GM18861 (cell line): Measurements from ENCODE around the gene PTPRH.
"Not testable (repeated sequence)": the region's sequence is repeated elsewhere in the genome, so short reads cannot be mapped to it uniquely, and the experiment has no call there.

Experiments used
- ATAC-seq: cut with Tn5 transposase; IDR thresholded peaks from one replicate; pipeline ENCODE4 v1.9.1; 2021; ENCODE audit not compliant: unreplicated experiment

PTPRH gene

DNA sequence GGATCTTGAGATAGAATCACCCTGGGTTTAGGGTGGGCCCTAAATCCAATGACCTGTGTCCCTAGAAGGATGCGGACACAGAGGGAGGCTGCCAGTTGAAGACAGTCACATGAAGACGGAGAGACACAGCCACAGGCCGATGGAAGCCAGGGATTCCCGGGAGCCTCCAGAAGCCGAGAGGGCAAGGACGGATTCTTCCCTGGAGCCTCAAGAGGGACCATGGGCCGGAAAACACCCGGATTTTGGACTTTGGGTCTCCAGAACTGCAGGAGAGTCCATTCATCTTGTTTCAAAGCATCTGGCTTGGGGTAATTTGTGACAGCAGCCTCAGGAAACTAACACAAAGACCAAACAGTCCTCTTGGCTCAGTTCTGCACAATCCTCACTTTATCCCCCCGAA is 17.0 kb upstream of the PTPRH start:
- ATAC-seq = no peak

DNA sequence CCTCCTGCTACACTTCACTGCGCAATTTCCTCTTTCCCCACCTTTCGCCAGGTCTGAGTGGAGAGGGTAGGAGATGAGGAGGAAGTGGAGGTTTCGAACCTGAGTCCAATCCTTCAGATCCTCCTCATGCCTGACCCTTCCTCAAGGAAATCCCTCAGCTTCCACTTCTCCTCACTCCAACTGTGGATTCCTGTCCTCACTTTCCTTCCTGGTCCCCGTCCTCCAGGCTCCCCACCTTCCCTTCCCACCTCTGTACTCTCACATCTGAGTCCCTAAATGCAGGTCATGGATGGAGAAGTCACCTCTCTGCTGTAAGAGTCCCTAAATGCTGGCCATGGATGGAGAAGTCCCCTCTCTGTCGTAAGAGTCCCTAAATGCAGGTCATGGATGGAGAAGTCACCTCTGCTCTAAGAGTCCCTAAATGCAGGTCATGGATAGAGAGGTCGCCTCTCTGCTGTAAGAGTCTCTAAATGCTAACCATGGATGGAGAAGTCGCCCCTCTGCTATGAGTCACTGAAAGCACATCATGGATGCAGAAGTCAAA is 16.2 kb upstream of the PTPRH start:
- no peak for ATAC-seq

DNA sequence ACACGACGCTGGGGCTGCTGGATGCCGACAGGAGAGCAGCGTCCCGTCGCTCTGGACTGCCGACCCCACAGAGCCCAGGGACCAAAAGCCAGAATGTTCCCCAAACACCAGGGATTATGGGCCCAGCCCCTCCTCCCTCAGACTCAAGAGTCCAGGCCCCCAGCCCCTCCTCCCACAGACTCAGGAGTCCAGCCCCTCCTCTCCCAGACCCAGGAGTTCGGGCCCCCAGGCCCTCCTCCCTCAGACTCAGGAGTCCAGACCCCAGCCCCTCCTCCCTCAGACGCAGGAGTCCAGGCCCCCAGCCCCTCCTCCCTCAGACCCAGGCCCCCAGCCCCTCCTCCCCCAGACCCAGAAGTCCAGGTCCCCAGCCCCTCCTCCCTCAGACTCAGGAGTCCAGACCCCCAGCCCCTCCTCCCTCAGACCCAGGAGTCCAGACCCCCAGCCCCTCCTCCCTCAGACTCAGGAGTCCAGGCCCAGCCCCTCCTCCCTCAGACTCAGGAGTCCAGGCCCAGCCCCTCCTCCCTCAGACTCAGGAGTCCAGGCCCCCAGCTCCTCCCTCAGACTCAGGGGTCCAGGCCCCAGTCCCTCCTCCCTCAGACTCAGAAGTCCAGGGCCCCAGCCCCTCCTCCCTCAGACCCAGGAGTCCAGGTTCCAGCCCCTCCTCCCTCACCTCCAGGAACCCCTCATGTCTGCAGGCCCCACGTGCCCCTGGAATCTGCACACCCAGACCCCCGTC is 15.5 kb upstream of the PTPRH start:
- not testable (repeated sequence) for ATAC-seq

DNA sequence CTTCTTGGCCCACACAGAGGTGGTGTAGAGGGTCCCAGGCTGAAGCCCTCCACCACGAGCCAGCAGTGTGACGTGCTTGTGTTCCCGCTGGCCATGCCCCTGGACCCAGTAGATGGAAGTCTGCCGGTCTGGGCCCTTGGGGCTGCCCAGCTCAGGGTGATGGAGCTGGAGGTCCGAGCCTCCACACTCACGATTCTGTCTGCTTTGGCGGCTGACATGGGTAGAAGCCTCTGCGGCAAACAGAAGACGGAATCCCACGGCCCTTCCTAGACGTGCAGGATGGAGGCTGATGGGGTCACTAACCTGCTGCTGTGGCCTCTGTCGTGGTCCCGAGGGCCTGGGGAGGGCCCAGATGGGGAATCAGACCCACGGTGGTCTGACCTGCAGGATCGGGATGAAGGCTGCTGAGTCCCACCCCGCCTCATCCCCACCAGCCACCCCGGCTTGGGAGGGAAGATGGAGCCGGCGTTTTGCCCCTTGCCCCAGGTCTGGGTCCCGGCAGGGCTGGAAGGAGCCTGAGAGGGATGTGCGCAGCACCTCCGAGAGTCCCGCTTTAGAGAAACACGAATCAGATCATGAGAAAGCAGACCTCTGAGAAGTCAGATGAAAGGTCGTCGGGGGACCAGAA is 14.9 kb upstream of the PTPRH start:
- ATAC-seq = no peak

DNA sequence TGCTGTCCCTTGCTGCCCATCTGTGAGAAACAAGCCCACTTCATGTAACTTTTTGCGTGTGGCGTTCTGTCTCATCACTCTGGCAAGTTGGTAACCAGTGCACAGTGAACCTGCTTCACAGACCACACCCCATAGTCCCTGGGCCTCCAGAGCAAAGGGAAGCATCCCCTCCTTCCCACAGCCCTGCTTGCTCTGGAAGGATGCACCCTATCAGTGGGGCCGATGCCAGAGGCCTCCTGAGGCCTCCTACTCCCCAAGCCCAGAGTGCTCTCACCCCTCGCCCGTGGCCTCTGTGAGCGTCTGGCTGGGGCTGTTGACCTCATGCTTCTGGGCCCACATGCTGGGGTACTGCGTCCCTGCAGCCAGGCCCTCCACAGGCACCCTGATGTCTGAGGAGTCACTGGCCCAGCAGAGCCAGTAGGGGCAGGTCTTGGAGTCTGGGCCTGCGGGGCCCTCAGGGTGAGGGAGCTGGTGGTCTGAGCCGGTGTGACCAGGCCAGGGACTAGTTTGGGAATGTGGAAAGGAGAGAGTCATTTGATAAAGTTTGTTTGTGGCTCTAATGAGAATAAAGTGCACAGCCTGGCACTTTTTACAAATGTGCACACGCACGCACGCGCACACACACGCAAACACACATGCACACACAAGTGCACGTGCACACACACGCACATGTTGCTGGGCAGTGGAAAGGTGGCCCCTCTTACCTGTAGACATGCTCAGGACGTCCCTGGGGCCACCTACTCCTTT is 14.2 kb upstream of the PTPRH start:
- no peak for ATAC-seq

DNA sequence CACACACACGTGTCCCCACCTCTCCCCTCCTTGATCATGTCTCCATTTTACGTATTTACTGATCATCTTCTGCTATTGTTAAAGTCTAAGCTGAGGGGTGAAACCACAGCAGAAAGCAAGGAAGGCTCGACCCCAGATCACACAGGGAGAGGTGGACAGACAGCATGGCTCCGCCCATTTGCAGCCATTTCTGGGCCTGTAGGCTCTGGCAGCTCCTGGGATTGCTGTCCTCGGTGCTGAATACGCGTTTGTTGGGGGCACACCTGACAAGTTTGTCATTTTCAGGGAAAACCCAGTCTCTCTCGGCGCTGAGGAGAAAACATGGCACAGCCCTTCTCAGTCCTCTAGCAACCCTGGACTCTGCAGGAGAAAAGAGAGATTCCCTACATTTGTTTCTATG is 11.2 kb upstream of the PTPRH start:
- ATAC-seq = no peak

DNA sequence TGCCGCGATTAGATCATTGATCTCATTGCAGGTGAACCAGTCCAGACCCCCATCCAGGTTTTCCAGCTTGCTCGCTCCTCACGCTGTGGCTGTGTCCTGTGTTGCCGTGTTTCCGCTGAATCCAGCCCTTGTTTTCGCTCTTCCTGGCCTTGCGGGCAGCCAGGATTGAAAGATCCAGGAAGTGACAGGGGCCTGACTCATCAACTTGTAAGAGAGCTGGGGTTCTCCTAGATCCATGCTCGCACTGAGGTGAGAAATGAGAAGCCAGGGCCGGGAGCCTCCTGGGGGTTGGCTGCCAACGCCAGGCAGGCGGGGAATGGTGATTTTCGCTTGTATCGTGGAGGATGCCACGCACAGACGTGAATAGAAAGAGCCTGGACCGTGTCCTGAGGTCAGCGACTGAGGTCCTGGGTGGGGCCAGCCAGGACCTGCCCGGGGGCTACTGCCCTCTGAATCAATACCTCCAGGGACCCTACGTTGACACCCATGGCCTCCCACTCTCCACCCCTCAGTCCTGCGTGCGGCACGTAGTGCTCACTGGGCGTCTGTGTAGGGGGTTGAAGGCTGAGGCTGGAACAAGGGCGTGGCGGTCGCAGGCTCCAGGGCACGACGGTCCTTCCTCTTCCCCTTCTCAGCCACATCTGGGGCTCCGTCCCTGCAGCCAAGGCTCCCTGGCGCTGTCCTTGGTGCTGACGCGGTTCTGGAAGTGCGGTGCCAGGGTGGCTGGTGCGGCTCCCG is 7.3 kb upstream of the PTPRH start:
- ATAC-seq = no peak

DNA sequence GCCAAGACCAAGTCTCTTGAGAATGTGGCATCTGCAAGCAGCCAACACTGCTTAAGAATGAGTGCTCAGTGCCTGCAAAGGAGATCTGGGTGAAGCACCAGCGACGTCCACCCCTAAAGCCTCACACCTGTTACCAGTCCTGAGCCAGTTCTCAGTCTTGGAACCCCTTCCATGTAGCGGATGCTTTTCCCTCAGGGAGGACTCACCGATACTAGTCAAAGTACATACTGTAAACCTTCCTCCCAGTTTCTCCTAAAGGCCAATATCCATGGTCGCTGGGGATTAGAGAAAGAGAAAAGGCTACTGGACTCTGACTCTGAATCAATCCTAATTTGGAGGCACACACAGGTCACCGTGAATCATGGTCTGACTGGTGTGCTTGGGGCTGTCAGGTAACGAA is 4.2 kb upstream of the PTPRH start:
- ATAC-seq = no peak

DNA sequence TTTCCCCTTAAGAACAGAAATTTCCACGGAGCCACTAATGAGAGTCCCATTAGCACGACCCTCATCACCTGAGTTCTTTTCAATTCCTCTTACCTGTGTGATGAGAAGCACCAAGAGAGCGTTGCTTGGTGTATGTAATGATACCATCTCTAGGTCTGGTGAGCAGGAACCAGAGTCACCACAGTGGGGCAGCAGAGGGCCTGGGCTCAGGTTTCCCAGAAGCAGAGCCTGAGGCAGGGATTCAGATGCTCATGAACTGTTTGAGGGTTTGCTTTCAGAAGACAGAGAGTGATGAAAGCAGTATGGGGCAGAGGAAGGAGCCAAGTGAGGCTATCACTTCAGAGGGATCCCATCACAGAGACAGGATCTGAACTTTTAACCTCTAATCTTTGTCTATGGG is 3.1 kb upstream of the PTPRH start:
- ATAC-seq = no peak

DNA sequence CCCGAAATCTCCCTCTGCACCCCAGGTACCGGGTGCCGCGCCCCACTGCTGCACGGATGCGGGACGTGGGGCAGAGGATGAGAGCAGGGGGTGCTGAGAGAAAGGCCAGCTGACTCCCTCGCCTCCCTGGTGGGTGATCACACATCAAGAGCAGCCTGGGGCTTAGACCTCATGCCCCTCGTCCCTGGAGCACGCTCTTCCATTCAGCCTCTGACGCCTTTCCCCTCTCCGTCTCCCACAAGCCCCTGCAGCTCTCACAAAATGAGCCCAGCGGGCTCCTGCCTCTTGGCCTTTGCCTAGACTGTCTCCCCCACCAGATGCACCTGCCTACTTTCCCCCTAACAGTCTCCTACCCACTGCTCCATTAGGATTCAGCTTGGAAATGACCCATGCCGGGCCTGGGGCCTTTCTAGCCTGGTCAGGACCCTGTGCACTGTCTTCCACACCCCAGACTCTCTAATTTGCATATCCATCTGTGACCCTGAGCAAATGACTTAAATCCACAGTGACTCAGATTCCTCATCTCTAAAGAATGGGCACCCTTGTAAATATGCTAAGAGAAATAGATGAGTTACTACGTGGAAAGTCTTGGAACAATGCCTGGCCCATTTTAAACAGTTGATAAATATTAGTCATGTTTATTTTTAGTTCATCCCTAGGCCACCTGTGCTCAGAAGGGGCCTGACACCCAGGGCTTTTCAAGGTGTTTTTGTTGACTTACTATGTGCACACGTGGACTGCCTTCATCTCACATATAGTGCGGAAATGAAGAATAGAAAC is 582 bp upstream of the PTPRH start:
- no peak for ATAC-seq

DNA sequence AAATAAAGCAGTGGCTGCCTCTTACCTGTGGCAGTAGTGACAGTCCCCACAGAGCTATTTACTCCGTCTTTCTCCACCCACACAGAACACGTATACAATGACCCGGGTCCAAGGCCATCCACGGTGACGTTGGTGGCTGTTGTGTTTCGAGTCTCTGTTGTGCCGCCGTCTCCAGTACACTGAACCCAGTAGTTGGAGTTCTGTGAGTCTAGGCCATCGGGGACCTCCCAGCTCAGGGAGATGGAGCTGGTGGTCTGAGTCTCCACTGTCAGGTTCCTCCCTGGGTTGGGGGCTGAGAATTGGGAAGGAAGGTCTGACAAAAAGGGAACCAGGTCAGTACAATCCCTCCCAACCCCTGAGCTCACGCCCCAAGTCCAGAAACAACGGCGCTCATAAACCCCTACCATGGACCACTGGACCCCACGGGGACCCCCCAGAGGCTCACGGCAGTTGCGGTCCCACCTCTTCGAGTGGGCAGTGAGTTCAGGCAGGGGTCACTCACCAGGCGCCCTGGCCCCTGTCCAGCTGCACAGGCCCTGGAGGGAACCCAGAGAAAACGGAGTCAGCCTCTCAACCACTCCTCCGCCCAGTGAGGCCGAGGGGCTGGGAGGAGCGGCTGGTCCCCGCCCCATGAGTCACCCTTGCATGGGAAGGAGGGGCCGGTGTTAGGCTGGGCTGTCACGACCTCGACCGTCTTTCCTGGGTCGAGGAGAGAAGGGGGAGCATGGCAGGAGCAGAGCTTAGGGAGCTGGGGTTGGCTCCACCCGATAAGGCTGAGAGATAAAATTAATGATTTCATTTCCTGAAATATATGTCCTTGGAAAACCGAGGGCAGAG is 2.4 kb downstream of the PTPRH start:
- no peak for ATAC-seq

DNA sequence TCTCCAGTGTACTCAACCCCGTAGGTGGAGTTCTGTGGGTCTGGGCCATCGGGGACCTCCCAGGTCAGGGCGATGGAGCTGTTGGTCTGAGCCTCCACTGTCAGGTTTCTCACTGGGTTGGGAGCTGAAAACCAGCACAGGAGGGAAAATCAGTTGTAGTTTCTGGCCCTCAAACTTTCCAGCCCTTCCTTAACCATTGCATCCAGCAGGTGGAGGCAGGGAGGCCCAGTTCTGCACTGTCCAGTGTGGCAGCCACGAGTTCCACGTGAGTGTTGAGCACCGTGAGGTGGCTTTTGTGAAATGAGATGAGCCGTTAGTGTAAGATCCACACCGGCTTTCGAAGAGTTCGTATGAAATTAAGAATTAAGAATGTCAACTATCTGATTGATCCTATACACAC is 7.1 kb downstream of the PTPRH start:
- ATAC-seq = not testable (repeated sequence)

DNA sequence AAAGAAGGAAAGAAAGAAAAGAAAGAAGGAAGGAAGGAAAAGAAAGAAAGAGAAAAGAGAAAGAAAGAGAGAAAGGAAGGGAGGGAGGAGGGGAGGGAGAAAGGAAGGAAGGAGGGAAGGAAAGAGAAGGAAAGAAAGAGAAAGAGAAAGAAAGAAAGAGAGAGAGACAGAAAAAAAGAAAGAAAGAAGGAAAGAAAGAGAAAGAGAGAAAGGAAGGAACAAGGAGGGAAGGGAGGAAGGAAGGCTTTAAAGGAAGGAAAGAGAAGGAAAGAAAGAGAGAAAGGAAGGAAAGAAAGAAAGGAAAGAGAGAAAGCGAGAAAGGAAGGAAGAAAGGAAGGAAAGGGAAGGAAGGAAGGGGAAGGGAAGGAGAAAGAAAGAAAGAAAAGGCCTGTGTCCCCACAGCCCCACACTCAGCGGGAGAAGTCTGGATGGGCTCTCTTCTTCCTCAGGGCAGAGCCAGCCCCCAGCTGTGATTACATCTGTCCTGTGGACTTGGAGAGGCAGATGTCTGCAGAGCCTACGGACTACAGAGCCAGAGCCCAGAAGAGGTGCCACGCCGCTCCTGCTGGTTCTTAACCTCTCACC is 9.6 kb downstream of the PTPRH start:
- ATAC-seq = no peak

DNA sequence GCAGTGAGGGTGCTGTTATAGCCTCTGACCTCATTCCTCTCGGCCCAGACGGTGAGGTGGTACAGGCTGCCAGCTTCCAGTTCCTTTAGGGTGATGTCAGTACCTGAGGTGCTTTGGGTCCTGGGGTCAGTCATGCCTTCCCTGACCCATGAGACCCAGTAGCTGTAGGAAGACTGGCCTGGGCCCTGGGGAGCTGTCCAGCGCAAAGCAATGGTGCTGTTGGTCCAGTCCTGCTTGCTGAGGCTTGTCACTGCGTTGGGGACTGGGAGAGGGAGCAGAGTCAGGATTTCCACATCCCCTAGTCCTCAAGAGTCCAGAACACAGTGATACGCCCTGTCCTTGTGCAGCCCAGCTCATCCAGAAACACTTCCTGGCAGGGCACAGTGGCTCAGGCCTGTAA is 10.7 kb downstream of the PTPRH start:
- no peak for ATAC-seq

DNA sequence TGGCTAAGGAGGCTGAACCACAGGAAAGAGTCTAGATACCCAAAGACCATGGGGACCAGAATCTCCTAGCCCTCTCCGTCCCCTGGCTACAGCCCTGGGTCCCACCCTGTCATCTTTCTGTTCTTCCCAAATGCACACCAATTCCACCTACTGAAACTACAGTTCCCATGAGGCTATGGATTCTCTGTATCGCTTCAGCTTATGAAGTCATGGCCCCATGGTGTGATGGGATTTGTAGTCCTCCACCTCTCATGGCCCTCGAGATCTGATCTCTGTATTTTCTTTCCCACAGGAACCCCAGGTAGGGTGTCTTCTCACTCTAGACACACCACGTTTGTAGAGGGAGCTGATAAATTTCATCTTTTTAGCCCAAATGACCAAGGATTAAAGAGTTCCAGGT is 11.8 kb downstream of the PTPRH start:
- ATAC-seq = no peak

DNA sequence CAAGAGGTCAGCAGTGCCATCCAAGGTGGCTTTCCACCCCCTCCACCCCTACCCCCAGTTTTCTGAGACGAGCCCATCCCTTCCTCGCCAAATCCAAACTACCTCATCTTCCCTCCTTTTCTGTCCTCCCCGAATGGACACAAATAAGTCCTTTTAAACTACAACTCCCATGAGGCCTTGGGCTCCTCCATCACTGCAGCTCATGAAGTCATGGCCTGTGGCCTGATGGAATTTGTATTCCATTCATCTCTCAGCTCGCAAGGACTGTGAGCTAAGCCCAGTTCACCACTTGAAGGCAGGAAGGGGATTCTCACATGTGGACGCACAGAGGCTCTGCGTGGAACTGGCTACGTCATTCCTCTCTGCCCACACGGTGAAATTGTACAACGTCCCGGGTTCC is 12.5 kb downstream of the PTPRH start:
- ATAC-seq = no peak

DNA sequence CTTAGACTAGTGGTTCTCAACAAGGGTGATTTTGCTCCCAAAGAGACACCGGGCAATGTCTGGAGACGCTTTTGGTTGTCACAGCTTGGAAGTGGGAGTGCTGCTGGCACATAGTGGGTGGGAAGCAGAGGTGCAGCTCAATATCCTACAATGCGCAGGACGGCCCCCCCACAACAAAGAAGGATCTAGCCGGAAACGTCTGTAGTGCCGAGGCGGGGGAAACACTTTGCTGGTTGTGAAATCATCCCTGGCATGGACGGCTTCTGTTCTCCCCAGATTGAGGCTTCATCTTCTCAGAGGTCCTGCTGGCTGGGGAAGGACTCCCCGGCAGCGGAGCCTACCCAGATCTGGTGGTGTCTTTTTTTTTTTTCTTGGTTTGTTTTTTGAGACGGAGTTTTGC is 15.8 kb downstream of the PTPRH start:
- no peak for ATAC-seq

DNA sequence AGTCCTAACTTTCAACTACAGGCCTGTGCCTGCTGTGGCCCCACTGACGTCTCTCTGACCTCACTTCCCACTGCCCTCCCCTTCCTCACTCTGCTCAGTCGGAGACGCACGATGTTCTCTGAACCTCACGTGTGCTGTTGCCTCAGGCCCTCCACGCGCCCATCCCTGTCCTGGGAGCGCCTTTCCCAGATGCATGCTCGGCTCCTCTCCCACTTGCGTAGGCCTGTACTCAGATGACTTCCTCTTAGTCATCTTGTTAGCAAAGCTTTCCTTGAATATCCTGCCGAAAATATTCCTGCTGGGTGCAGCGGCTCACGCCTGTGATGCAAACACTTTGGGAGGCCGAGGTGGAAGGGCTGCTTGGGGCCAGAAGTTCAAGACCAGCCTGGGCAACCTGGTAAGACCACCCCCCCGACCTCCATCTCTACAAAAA is 19.9 kb downstream of the PTPRH start:
- no peak for ATAC-seq

DNA sequence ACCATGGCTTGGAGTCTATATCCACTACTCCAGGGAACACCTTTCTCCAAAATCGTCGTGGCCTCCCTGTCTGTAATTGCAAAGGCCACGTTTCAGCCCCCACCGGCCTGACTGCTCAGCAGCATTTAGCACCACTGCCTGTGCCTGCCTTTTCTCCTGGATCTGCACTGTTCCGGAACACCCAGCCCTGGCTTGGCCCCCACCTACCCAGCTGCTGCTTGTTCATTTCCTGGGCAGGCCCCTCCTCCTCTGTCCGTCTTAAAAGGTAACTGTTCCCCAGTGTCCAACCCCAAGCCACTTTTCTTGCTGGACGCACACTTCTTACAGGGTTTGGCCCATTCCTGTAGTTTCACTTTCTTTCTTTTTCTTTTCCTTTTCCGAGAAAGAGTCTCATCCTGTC is 20.7 kb downstream of the PTPRH start:
- no peak for ATAC-seq
